Liver (tissue), 9 donors: ENCODE results near the gene CENPO. TPM values are rescaled to one million over a fixed set of nuclear protein-coding genes. Genes with fewer than 3 reads are reported as not detected.

Source experiments
- DNase-seq: peaks from one replicate; pipeline ENCODE4 v3.0.0-alpha.2; 2017; ENCODE audit warnings: low spot score
- H3K27ac ChIP-seq, 2 donors: one replicate each; pipeline ENCODE4 v1.7.0; 2013; ENCODE audit warnings: inconsistent platforms in 2 of 2, low read length in 2 of 2, control low read depth in 1 of 2, low read depth in 1 of 2, mild to moderate bottlenecking in 1 of 2
- H3K27me3 ChIP-seq, 4 donors: one replicate each; pipeline versions ENCODE4 v1.6.1 to v1.7.0; 2013; ENCODE audit warnings: low read length in 3 of 4, inconsistent platforms in 1 of 4, mild to moderate bottlenecking in 1 of 4, moderate library complexity in 1 of 4; ENCODE audit not compliant: control insufficient read depth in 4 of 4, insufficient read depth in 4 of 4
- H3K36me3 ChIP-seq, 4 donors: one replicate each; pipeline versions ENCODE4 v1.6.1 to v1.7.0; 2013; ENCODE audit warnings: low read length in 3 of 4, mild to moderate bottlenecking in 3 of 4, low read depth in 1 of 4, moderate library complexity in 1 of 4; ENCODE audit not compliant: control insufficient read depth in 4 of 4, insufficient read depth in 3 of 4
- H3K4me1 ChIP-seq, 4 donors: one replicate each; pipeline versions ENCODE4 v1.6.1 to v1.7.0; 2013; ENCODE audit warnings: low read length in 3 of 4, mild to moderate bottlenecking in 3 of 4, moderate library complexity in 1 of 4; ENCODE audit not compliant: control insufficient read depth in 4 of 4, insufficient read depth in 4 of 4
- H3K4me3 ChIP-seq, 3 donors: one replicate each; pipeline versions ENCODE4 v1.6.1 to v1.7.0; 2013; ENCODE audit warnings: low read length in 3 of 3, control low read depth in 1 of 3, low read depth in 1 of 3, mild to moderate bottlenecking in 1 of 3
- H3K9ac ChIP-seq, 2 donors: one replicate each; pipeline ENCODE4 v1.7.0; 2013; ENCODE audit warnings: low read length in 2 of 2, mild to moderate bottlenecking in 2 of 2, moderate library complexity in 2 of 2, control low read depth in 1 of 2, low read depth in 1 of 2
- H3K9me3 ChIP-seq, 4 donors: one replicate each; pipeline versions ENCODE4 v1.6.1 to v1.7.0; 2013; ENCODE audit warnings: low read length in 3 of 4; ENCODE audit not compliant: control insufficient read depth in 4 of 4
- CTCF ChIP-seq: fragments of 150-350 bp; IDR thresholded peaks from 2 replicates; pipeline ENCODE4 v1.5.1; 2017; ENCODE audit warnings: improper control_type of control experiment, low read depth, low read length; ENCODE audit not compliant: missing input control
- EGR1 ChIP-seq, 2 donors: IDR thresholded peaks; 2 replicates each; pipeline ENCODE4 v1.6.1; 2016 to 2018; ENCODE audit warnings: antibody characterized with exemption in 2 of 2, low read depth in 2 of 2
- FOXA1 ChIP-seq: IDR thresholded peaks from 2 replicates; pipeline ENCODE4 v1.6.1; 2016; ENCODE audit warnings: antibody characterized with exemption
- FOXA2 ChIP-seq: IDR thresholded peaks from 2 replicates; pipeline ENCODE4 v1.6.1; 2016; ENCODE audit warnings: antibody characterized with exemption
- GABPA ChIP-seq, 2 donors: IDR thresholded peaks in 1 of 2; conservative IDR thresholded peaks in 1 of 2; 2 replicates each; pipeline ENCODE4 v1.6.1; 2016; ENCODE audit warnings: antibody characterized with exemption in 2 of 2, mild to moderate bottlenecking in 1 of 2, moderate library complexity in 1 of 2
- HNF4A ChIP-seq, 2 donors: conservative IDR thresholded peaks; 2 replicates each; pipeline ENCODE4 v1.6.1; 2016; ENCODE audit warnings: antibody characterized with exemption in 2 of 2, mild to moderate bottlenecking in 2 of 2
- HNF4G ChIP-seq: IDR thresholded peaks from 2 replicates; pipeline ENCODE4 v1.6.1; 2016; ENCODE audit warnings: antibody characterized with exemption
- JUND ChIP-seq, 2 donors: IDR thresholded peaks; 2 replicates each; pipeline ENCODE4 v1.6.1; 2016; ENCODE audit warnings: antibody characterized with exemption in 2 of 2
- MAX ChIP-seq: IDR thresholded peaks from 2 replicates; pipeline ENCODE4 v1.6.1; 2016; ENCODE audit warnings: antibody characterized with exemption
- NR2F2 ChIP-seq: IDR thresholded peaks from 2 replicates; pipeline ENCODE4 v1.6.1; 2016; ENCODE audit warnings: antibody characterized with exemption
- RAD21 ChIP-seq, 2 donors: IDR thresholded peaks; 2 replicates each; pipeline ENCODE4 v1.6.1; 2016; ENCODE audit warnings: antibody characterized with exemption in 2 of 2, mild to moderate bottlenecking in 2 of 2
- REST ChIP-seq: IDR thresholded peaks from 2 replicates; pipeline ENCODE4 v1.6.1; 2016; ENCODE audit warnings: antibody characterized with exemption, mild to moderate bottlenecking
- RXRA ChIP-seq, 2 donors: IDR thresholded peaks; 2 replicates each; pipeline ENCODE4 v1.6.1; 2017 to 2018; ENCODE audit warnings: antibody characterized with exemption in 2 of 2, mild to moderate bottlenecking in 1 of 2
- TAF1 ChIP-seq: conservative IDR thresholded peaks from 2 replicates; pipeline ENCODE4 v1.6.1; 2016; ENCODE audit warnings: antibody characterized with exemption, mild to moderate bottlenecking
- YY1 ChIP-seq: IDR thresholded peaks from 2 replicates; pipeline ENCODE4 v1.6.1; 2016; ENCODE audit warnings: antibody characterized with exemption, mild to moderate bottlenecking
- ZBTB33 ChIP-seq: IDR thresholded peaks from 2 replicates; pipeline ENCODE4 v1.6.1; 2016; ENCODE audit warnings: antibody characterized with exemption
- WGBS: extraction: QIAGEN DNeasy Blood & Tissue Kit; methylation state at CpG from one replicate; pipeline ENCODE4 v1.1.7; 2013; 5-methylcytosine and 5-hydroxymethylcytosine counted together
- polyA plus RNA-seq, 2 donors: library from polyadenylated mRNA; stranded (reverse) in 1 of 2; unstranded in 1 of 2; fragments of 200-250 nt in 1 of 2; fragments of >200 nt in 1 of 2; fragmentation: Nextera tagmentation in 1 of 2; extraction: Ambion mirVana in 1 of 2; gene quantifications; one replicate each; pipeline versions ENCODE4 v1.2.1 to v1.2.3, GENCODE V29; 2013 to 2015
- total RNA-seq, 2 donors: library from RNA; depleted of rRNA; stranded (reverse); fragments of >200 nt; gene quantifications; one replicate each; pipeline ENCODE4 v1.2.3, GENCODE V29; 2014
- donor health status: healthy.
- donor health status: healthy.
- donor health status: healthy.
- donor health status: healthy.
- donor health status: healthy.

Gene CENPO
- total and polyA plus RNA-seq, 4 donors, result 2.2 to 17.8 (median 3.2) TPM

- H3K27ac ChIP-seq, result no peak overlapping the region
- WGBS, result 96% methylated on average over 12 of the region's 12 CpGs
- TF ChIP-seq REST (no peak), EGR1 (IDR thresholded peaks at IDR 0.05; ENCODE audit: low read depth in 2 of 2) (no peak), RAD21 (IDR thresholded peaks at IDR 0.05) (no peak), YY1 (no peak), JUND (IDR thresholded peaks at IDR 0.05) (no peak), MAX (no peak), FOXA2 (no peak), GABPA (IDR thresholded peaks at IDR 0.05 in 1 of 2, conservative IDR thresholded peaks at IDR 0.05 in 1 of 2) (no peak), HNF4G (no peak), TAF1 (no peak), RXRA (IDR thresholded peaks at IDR 0.05) (no peak), NR2F2 (no peak), CTCF (no peak), FOXA1 (no peak), ZBTB33 (no peak), HNF4A (conservative IDR thresholded peaks at IDR 0.05) (no peak)
- H3K9ac ChIP-seq, result no peak overlapping the region
- no peaks in the 10 kb centered on the region for H3K27me3 ChIP-seq
- no peak for DNase-seq
- H3K4me1 ChIP-seq, result no peaks in the 10 kb centered on the region
- H3K4me3 ChIP-seq, result no peak overlapping the region
- H3K36me3 ChIP-seq, result peaks cover 0 to 2% (median 0%) of the 10 kb centered on the region in 4 donors
- no peaks in the 10 kb centered on the region for H3K9me3 ChIP-seq
These were observed 50.2 kb downstream of the CENPO start for GRCh38 chr2:24843330-24843860.
